ENCODE results near the gene INTS6. TPM values are rescaled to one million over a fixed set of nuclear protein-coding genes. Genes with fewer than 3 reads are reported as not detected.
A peak's percentile ranks its signal among the peaks of the same experiment; 100 is the strongest.

Gene INTS6
- total RNA-seq, 1 donor = 69.1 TPM

DNA sequence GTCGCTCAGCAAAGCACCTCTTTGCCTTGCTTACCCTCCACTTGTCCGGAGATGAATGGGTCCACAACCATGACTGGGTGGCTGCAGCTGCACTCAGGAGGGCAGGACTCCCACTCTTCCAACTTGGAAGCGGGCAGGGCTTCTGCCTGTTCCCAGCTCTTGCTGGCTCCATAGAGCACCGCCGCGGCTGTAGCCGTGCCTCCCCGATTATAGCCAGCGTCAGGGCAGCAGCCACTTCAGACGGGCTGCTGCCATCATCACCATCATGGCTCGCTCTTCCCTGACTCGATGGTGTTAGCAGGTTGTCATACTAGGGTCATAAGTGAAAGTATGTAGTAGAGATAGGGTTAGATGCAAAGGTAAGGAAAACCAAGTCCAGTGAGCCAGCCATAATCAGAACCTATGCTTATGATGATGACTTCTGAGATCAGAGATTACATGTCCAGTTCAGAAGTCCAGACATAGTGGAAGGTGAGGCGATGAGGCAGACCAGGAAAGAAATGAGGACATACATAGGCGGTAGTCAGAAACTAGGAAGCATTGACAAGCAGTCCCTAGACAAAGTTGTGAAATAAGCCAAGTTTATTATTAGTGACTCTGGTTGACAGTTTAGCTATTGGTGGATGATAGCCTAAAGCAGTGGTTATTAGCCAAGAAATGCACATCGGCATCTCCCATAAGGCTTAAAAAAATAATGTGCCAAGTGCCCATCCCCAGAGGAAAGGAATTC, 4.4 kb upstream of the INTS6 start:
- no peak for DNase-seq (ENCODE audit: low read depth)
- no peak overlapping the region for H3K4me3 ChIP-seq (ENCODE audit: low read depth, low read length)
- no peak for TF ChIP-seq CTCF (IDR thresholded peaks at IDR 0.05; ENCODE audit: insufficient read depth, low read depth, low read length)

DNA sequence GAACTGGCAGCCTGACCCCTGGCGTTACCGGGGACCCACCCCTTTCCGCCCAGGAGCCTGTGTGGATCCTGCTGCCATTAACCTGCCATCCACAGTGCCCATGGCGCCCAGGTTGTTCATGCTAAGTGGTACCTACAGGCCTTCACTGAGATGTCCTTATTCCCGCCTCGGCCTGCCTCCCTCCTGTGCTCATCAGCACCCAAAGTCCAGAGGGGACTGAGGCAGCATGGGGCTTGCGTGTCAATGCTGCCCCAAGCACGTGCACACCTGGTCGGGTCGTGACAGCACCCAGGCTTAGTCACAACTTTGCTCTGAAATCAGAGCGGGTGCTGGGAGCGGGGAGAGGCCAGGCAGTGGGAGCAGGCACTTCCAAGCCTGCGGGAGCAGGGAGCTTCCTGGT, 3.7 kb upstream of the INTS6 start:
- no peak for TF ChIP-seq CTCF (IDR thresholded peaks at IDR 0.05; ENCODE audit: insufficient read depth, low read depth, low read length)
- no peak for DNase-seq (ENCODE audit: low read depth)
- H3K4me3 ChIP-seq (ENCODE audit: low read depth, low read length) = no peak overlapping the region

- no peak overlapping the region for H3K4me3 ChIP-seq (ENCODE audit: low read depth, low read length)
- no peak for TF ChIP-seq CTCF (IDR thresholded peaks at IDR 0.05; ENCODE audit: insufficient read depth, low read depth, low read length)
- DNase-seq (ENCODE audit: low read depth) = no peak
These were observed 2.7 kb upstream of the INTS6 start for GRCh38 chr13:51455532-51455931.

DNA sequence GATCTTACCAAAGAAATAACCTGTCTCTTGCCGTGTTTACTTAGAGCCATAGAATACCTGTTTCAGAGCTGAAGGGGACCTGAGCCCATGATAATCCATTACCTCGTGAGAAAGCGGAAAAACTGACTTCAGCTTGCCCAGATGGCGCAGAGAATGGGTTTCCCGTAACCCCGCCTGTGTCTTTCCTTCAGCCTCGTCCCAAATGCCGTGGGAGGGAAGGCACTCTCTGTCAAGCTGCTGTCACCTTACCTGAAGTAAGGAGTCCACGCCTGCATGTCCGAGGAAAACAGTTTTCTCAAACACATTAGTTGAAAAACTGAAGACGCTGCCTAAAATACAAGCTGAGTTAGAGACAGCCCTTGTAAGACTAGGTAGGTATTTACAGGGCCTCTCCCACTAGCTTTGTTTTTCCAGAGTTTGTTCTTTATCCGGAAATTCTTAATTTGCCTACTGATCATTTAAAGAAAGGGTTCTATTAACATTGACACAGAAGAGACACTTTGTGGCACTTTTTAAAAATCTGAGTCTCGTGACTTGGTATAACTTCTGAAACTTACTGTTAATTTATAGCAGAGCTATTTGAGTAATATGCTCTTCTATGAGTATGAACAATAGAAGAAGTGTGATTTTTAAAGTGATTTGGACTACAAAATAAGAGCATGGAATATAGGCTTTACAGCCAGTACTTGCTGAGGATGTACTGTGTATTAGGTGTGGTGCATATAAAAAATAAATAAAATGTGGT, 1.3 kb upstream of the INTS6 start:
- no peak for TF ChIP-seq CTCF (IDR thresholded peaks at IDR 0.05; ENCODE audit: insufficient read depth, low read depth, low read length)
- peak overlapping the region; percentile 74 for H3K4me3 ChIP-seq (ENCODE audit: low read depth, low read length)
- DNase-seq (ENCODE audit: low read depth) = peak; percentile 48

- no peak for TF ChIP-seq CTCF (IDR thresholded peaks at IDR 0.05; ENCODE audit: insufficient read depth, low read depth, low read length)
- DNase-seq (ENCODE audit: low read depth) = no peak
These were observed 547 bp upstream of the INTS6 start for GRCh38 chr13:51453207-51453958.

GRCh38 chr13:51451467-51452360, 1.1 kb downstream of the INTS6 start:
- peak; percentile 64 for DNase-seq (ENCODE audit: low read depth)
- no peak for TF ChIP-seq CTCF (IDR thresholded peaks at IDR 0.05; ENCODE audit: insufficient read depth, low read depth, low read length)
- H3K4me3 ChIP-seq (ENCODE audit: low read depth, low read length) = peak overlapping the region; percentile 93

More at GRCh38 chr13:51453207-51453958, 547 bp upstream of the INTS6 start:
- peak overlapping the region; percentile 74 for H3K4me3 ChIP-seq (ENCODE audit: low read depth, low read length)
